Activated CD8-positive, alpha-beta memory T cell treated with anti-CD3 and anti-CD28 coated beads for 48 hours (primary cell): ENCODE data around the gene TRAF4.
"Not testable (repeated sequence)": the region's sequence is repeated elsewhere in the genome, so short reads cannot be mapped to it uniquely, and the experiment has no call there.

Source experiments
- DNase-seq, 3 experiments: peaks; one replicate each; pipeline ENCODE4 v3.0.0-alpha.2; 2020; ENCODE audit warnings: low read depth in 2 of 3, low spot score in 2 of 3

Gene TRAF4

GRCh38 chr17:28765038-28765437, 21.2 kb downstream of the TRAF4 start:
- DNase-seq = no peak

- no peak for DNase-seq
Measured at GRCh38 chr17:28773736-28774135, 29.9 kb downstream of the TRAF4 start.

- no peak for DNase-seq
Measured at GRCh38 chr17:28774206-28774605, 30.4 kb downstream of the TRAF4 start.

GRCh38 chr17:28777178-28777577, 33.4 kb downstream of the TRAF4 start:
- DNase-seq = no peak

- DNase-seq = not testable (repeated sequence)
Measured at GRCh38 chr17:28779601-28780000, 35.8 kb downstream of the TRAF4 start.

GRCh38 chr17:28783161-28783560, 39.4 kb downstream of the TRAF4 start:
- no peak for DNase-seq

GRCh38 chr17:28788100-28788499, 44.3 kb downstream of the TRAF4 start:
- no peak for DNase-seq

GRCh38 chr17:28792877-28793661, 49.3 kb downstream of the TRAF4 start:
- DNase-seq = no peak

GRCh38 chr17:28794846-28795441, 51.1 kb downstream of the TRAF4 start:
- DNase-seq = not testable (repeated sequence)

GRCh38 chr17:28796062-28796461, 52.3 kb downstream of the TRAF4 start:
- no peak for DNase-seq
